Measurements from ENCODE around the gene FAM83G.
A peak's percentile ranks its signal among the peaks of the same experiment; 100 is the strongest.

FAM83G gene

GRCh38 chr17:18971801-18972200 lies 32.8 kb downstream of the FAM83G start:
- H2AK5ac ChIP-seq (ENCODE audit: low read depth, low read length) = no peak overlapping the region
- no peak overlapping the region for H4K91ac ChIP-seq (ENCODE audit: low read depth, low read length, poor library complexity)
- H2AFZ ChIP-seq (ENCODE audit: low read length) = no peak overlapping the region
- H3K9ac ChIP-seq (ENCODE audit: low read depth, low read length, poor library complexity) = no peak overlapping the region
- no peak overlapping the region for H3K4me3 ChIP-seq (ENCODE audit: low read length in 2 of 2)
- H2BK5ac ChIP-seq (ENCODE audit: low read length) = peak overlapping the region; percentile 43
- H2BK120ac ChIP-seq (ENCODE audit: low read depth, low read length) = no peak overlapping the region
- H3K4me2 ChIP-seq (ENCODE audit: insufficient read depth, low read length, poor library complexity, severe bottlenecking) = no peak overlapping the region
- H3K79me1 ChIP-seq (ENCODE audit: low read depth, low read length) = peaks cover 3% of the 10 kb centered on the region
- H3K27ac ChIP-seq (replicated peaks; ENCODE audit: low read length) = no peak overlapping the region
- no CpG with 5 or more reads among the region's 7 CpGs for WGBS, 2 donors (ENCODE audit: extremely low coverage in 2 of 2, insufficient read length in 2 of 2, insufficient replicate concordance in 1 of 2)
- H3K36me3 ChIP-seq (replicated peaks in 1 of 2; ENCODE audit: control insufficient read depth in 2 of 2, insufficient read depth in 2 of 2, low read length in 2 of 2) = peaks cover 0 to 13% of the 10 kb centered on the region in 2 donors
- no peak overlapping the region for H2BK12ac ChIP-seq (ENCODE audit: low read length)
- H4K8ac ChIP-seq (ENCODE audit: low read depth, low read length) = no peak overlapping the region
- DNase-seq (ENCODE audit: low spot score) = no peak
- no peak overlapping the region for H3K18ac ChIP-seq (ENCODE audit: low read length)
- H2BK15ac ChIP-seq (ENCODE audit: low read length) = no peak overlapping the region
- peaks cover 22 to 24% of the 10 kb centered on the region in 2 donors for H3K4me1 ChIP-seq (ENCODE audit: control insufficient read depth in 2 of 2, insufficient read depth in 1 of 2, low read depth in 1 of 2, low read length in 2 of 2)
- H3K14ac ChIP-seq (ENCODE audit: low read length) = no peak overlapping the region
- H3K23ac ChIP-seq (ENCODE audit: low read depth, low read length, poor library complexity) = no peak overlapping the region
- no peaks in the 10 kb centered on the region for H3K27me3 ChIP-seq (ENCODE audit: control insufficient read depth in 3 of 3, insufficient read depth in 3 of 3, low read depth in 1 of 3, low read length in 3 of 3)
- H3K9me3 ChIP-seq (replicated peaks in 1 of 2; ENCODE audit: control insufficient read depth in 2 of 2, insufficient read depth in 1 of 2, low read depth in 1 of 2, low read length in 2 of 2) = no peaks in the 10 kb centered on the region
- H3K4ac ChIP-seq (ENCODE audit: low read length) = no peak overlapping the region

- no peak for DNase-seq (ENCODE audit: low spot score)
- H3K9ac ChIP-seq (ENCODE audit: low read depth, low read length, poor library complexity) = no peak overlapping the region
- H2BK15ac ChIP-seq (ENCODE audit: low read length) = no peak overlapping the region
- no peak overlapping the region for H2BK12ac ChIP-seq (ENCODE audit: low read length)
- peaks cover 0 to 10% of the 10 kb centered on the region in 2 donors for H3K36me3 ChIP-seq (replicated peaks in 1 of 2; ENCODE audit: control insufficient read depth in 2 of 2, insufficient read depth in 2 of 2, low read length in 2 of 2)
- no peak overlapping the region for H2BK120ac ChIP-seq (ENCODE audit: low read depth, low read length)
- H2AFZ ChIP-seq (ENCODE audit: low read length) = no peak overlapping the region
- H2AK5ac ChIP-seq (ENCODE audit: low read depth, low read length) = no peak overlapping the region
- H3K27me3 ChIP-seq (ENCODE audit: control insufficient read depth in 3 of 3, insufficient read depth in 3 of 3, low read depth in 1 of 3, low read length in 3 of 3) = no peaks in the 10 kb centered on the region
- H3K18ac ChIP-seq (ENCODE audit: low read length) = no peak overlapping the region
- no peak overlapping the region for H4K91ac ChIP-seq (ENCODE audit: low read depth, low read length, poor library complexity)
- no peak overlapping the region for H4K8ac ChIP-seq (ENCODE audit: low read depth, low read length)
- H3K23ac ChIP-seq (ENCODE audit: low read depth, low read length, poor library complexity) = peak overlapping the region; percentile 80
- peaks cover 25% of the 10 kb centered on the region in 2 donors for H3K4me1 ChIP-seq (ENCODE audit: control insufficient read depth in 2 of 2, insufficient read depth in 1 of 2, low read depth in 1 of 2, low read length in 2 of 2)
- peak overlapping the region; percentile 4 for H3K14ac ChIP-seq (ENCODE audit: low read length)
- H2BK5ac ChIP-seq (ENCODE audit: low read length) = no peak overlapping the region
- H3K4me2 ChIP-seq (ENCODE audit: insufficient read depth, low read length, poor library complexity, severe bottlenecking) = no peak overlapping the region
- peaks cover 3% of the 10 kb centered on the region for H3K79me1 ChIP-seq (ENCODE audit: low read depth, low read length)
- H3K27ac ChIP-seq (replicated peaks; ENCODE audit: low read length) = no peak overlapping the region
- no CpG with 5 or more reads among the region's 28 CpGs for WGBS, 2 donors (ENCODE audit: extremely low coverage in 2 of 2, insufficient read length in 2 of 2, insufficient replicate concordance in 1 of 2)
- H3K4me3 ChIP-seq (ENCODE audit: low read length in 2 of 2) = peak overlapping the region in 1 of 2 donors; percentile 25
- no peaks in the 10 kb centered on the region for H3K9me3 ChIP-seq (replicated peaks in 1 of 2; ENCODE audit: control insufficient read depth in 2 of 2, insufficient read depth in 1 of 2, low read depth in 1 of 2, low read length in 2 of 2)
- no peak overlapping the region for H3K4ac ChIP-seq (ENCODE audit: low read length)
Measured at GRCh38 chr17:18970582-18971480, 33.7 kb downstream of the FAM83G start.

GRCh38 chr17:18968945-18969887 lies 35.3 kb downstream of the FAM83G start:
- Histone ChIP-seq H3K79me1 (ENCODE audit: low read depth, low read length) (peaks cover 3% of the 10 kb centered on the region), H3K9me3 (replicated peaks in 1 of 2; ENCODE audit: control insufficient read depth in 2 of 2, insufficient read depth in 1 of 2, low read depth in 1 of 2, low read length in 2 of 2) (no peaks in the 10 kb centered on the region), H2BK12ac (ENCODE audit: low read length) (peak overlapping the region; percentile 78), H2BK15ac (ENCODE audit: low read length) (peak overlapping the region; percentile 93), H2AFZ (ENCODE audit: low read length) (peak overlapping the region; percentile 89), H4K8ac (ENCODE audit: low read depth, low read length) (no peak overlapping the region), H3K4me3 (ENCODE audit: low read length in 2 of 2) (no peak overlapping the region), H3K14ac (ENCODE audit: low read length) (peak overlapping the region; percentile 9), H2BK5ac (ENCODE audit: low read length) (peak overlapping the region; percentile 60), H2BK120ac (ENCODE audit: low read depth, low read length) (peak overlapping the region; percentile 2), H3K23ac (ENCODE audit: low read depth, low read length, poor library complexity) (peak overlapping the region; percentile 25), H3K18ac (ENCODE audit: low read length) (peak overlapping the region; percentile 88), H3K4ac (ENCODE audit: low read length) (peak overlapping the region; percentile 80), H3K36me3 (replicated peaks in 1 of 2; ENCODE audit: control insufficient read depth in 2 of 2, insufficient read depth in 2 of 2, low read length in 2 of 2) (peaks cover 0 to 10% of the 10 kb centered on the region in 2 donors), H2AK5ac (ENCODE audit: low read depth, low read length) (peak overlapping the region; percentile 99), H3K4me1 (ENCODE audit: control insufficient read depth in 2 of 2, insufficient read depth in 1 of 2, low read depth in 1 of 2, low read length in 2 of 2) (peaks cover 25% of the 10 kb centered on the region in 2 donors), H4K91ac (ENCODE audit: low read depth, low read length, poor library complexity) (peak overlapping the region; percentile 43), H3K4me2 (ENCODE audit: insufficient read depth, low read length, poor library complexity, severe bottlenecking) (no peak overlapping the region), H3K27ac (replicated peaks; ENCODE audit: low read length) (no peak overlapping the region), H3K27me3 (ENCODE audit: control insufficient read depth in 3 of 3, insufficient read depth in 3 of 3, low read depth in 1 of 3, low read length in 3 of 3) (no peaks in the 10 kb centered on the region), H3K9ac (ENCODE audit: low read depth, low read length, poor library complexity) (peak overlapping the region; percentile 83)
- no CpG with 5 or more reads among the region's 23 CpGs for WGBS, 2 donors (ENCODE audit: extremely low coverage in 2 of 2, insufficient read length in 2 of 2, insufficient replicate concordance in 1 of 2)
- DNase-seq (ENCODE audit: low spot score) = no peak
